Measurements from ENCODE around the gene POU2F1. TPM values are rescaled to one million over a fixed set of nuclear protein-coding genes. Genes with fewer than 3 reads are reported as not detected.

The POU2F1 gene
- total RNA-seq, 1 donor from 2014 or later, result 68.0 TPM

- no peaks in the 10 kb centered on the region for H3K27me3 Mint-ChIP-seq (ENCODE audit: insufficient read depth, low read depth)
- DNase-seq (ENCODE audit: low spot score), result no peak
- H4K20me1 ChIP-seq (ENCODE audit: low read depth), result peaks cover 53% of the 10 kb centered on the region
- H3K4me1 ChIP-seq, result peaks cover 20% of the 10 kb centered on the region
- H3K27ac Mint-ChIP-seq, result no peak overlapping the region
- H3K36me3 ChIP-seq, result no peaks in the 10 kb centered on the region
- TF ChIP-seq CTCF (IDR thresholded peaks at IDR 0.05) (no peak), EZH2 (IDR thresholded peaks at IDR 0.05) (no peak), EZH2phosphoT487 (IDR thresholded peaks at IDR 0.05) (no peak)
- peaks cover 24% of the 10 kb centered on the region for H3K36me3 Mint-ChIP-seq
- no peak overlapping the region for H3K9ac ChIP-seq
- no peaks in the 10 kb centered on the region for H3K9me3 ChIP-seq (ENCODE audit: low read depth)
- peaks cover 21% of the 10 kb centered on the region for H3K9me3 Mint-ChIP-seq
- no peak overlapping the region for H2AFZ ChIP-seq (replicated peaks)
- H3K4me3 Mint-ChIP-seq, result no peak overlapping the region
- no peaks in the 10 kb centered on the region for H3K27me3 ChIP-seq
- H3K79me2 ChIP-seq (ENCODE audit: low read depth), result peaks cover 100% of the 10 kb centered on the region
- H3K4me3 ChIP-seq, result no peak overlapping the region
- peaks cover 14% of the 10 kb centered on the region for H3F3A ChIP-seq (ENCODE audit: low read depth)
- no peak overlapping the region for H3K4me2 ChIP-seq
- H3K4me1 Mint-ChIP-seq, result peaks cover 13% of the 10 kb centered on the region
- H3K27ac ChIP-seq, result no peak overlapping the region
Observed at GRCh38 chr1:167294528-167294927, 73.8 kb downstream of the POU2F1 start.

- Histone ChIP-seq H3K79me2 (ENCODE audit: low read depth) (peaks cover 100% of the 10 kb centered on the region), H4K20me1 (ENCODE audit: low read depth) (peaks cover 48% of the 10 kb centered on the region), H3K27me3 (no peaks in the 10 kb centered on the region), H3F3A (ENCODE audit: low read depth) (peaks cover 21% of the 10 kb centered on the region), H3K9ac (no peak overlapping the region), H3K4me1 (peaks cover 35% of the 10 kb centered on the region), H3K9me3 (ENCODE audit: low read depth) (no peaks in the 10 kb centered on the region), H3K36me3 (no peaks in the 10 kb centered on the region), H3K4me3 (no peak overlapping the region), H2AFZ (replicated peaks) (no peak overlapping the region), H3K4me2 (peak overlapping the region; percentile 24), H3K27ac (peak overlapping the region; percentile 57)
- peak overlapping the region; percentile 76 for H3K27ac Mint-ChIP-seq
- peaks cover 24% of the 10 kb centered on the region for H3K4me1 Mint-ChIP-seq
- TF ChIP-seq EZH2 (IDR thresholded peaks at IDR 0.05) (no peak), CTCF (IDR thresholded peaks at IDR 0.05) (no peak), EZH2phosphoT487 (IDR thresholded peaks at IDR 0.05) (no peak)
- H3K4me3 Mint-ChIP-seq, result no peak overlapping the region
- DNase-seq (ENCODE audit: low spot score), result peak; percentile 48
- peaks cover 19% of the 10 kb centered on the region for H3K9me3 Mint-ChIP-seq
- H3K36me3 Mint-ChIP-seq, result peaks cover 21% of the 10 kb centered on the region
- H3K27me3 Mint-ChIP-seq (ENCODE audit: insufficient read depth, low read depth), result no peaks in the 10 kb centered on the region
Observed at GRCh38 chr1:167297222-167298214, 76.8 kb downstream of the POU2F1 start.

GRCh38 chr1:167298325-167298724 is 77.6 kb downstream of the POU2F1 start:
- peaks cover 56% of the 10 kb centered on the region for H4K20me1 ChIP-seq (ENCODE audit: low read depth)
- no peak for DNase-seq (ENCODE audit: low spot score)
- Mint-ChIP-seq H3K9me3 (peaks cover 12% of the 10 kb centered on the region), H3K27ac (no peak overlapping the region), H3K27me3 (ENCODE audit: insufficient read depth, low read depth) (no peaks in the 10 kb centered on the region), H3K4me1 (peaks cover 28% of the 10 kb centered on the region), H3K4me3 (no peak overlapping the region), H3K36me3 (peaks cover 13% of the 10 kb centered on the region)
- no peak for TF ChIP-seq EZH2 (IDR thresholded peaks at IDR 0.05)
- TF ChIP-seq CTCF (IDR thresholded peaks at IDR 0.05), result no peak
- TF ChIP-seq EZH2phosphoT487 (IDR thresholded peaks at IDR 0.05), result no peak
- no peak overlapping the region for H2AFZ ChIP-seq (replicated peaks)
- H3K79me2 ChIP-seq (ENCODE audit: low read depth), result peaks cover 100% of the 10 kb centered on the region
- no peak overlapping the region for H3K4me2 ChIP-seq
- H3K27me3 ChIP-seq, result no peaks in the 10 kb centered on the region
- H3K27ac ChIP-seq, result no peak overlapping the region
- H3K9ac ChIP-seq, result no peak overlapping the region
- H3K4me1 ChIP-seq, result peaks cover 43% of the 10 kb centered on the region
- no peaks in the 10 kb centered on the region for H3K36me3 ChIP-seq
- H3K4me3 ChIP-seq, result no peak overlapping the region
- H3K9me3 ChIP-seq (ENCODE audit: low read depth), result no peaks in the 10 kb centered on the region
- H3F3A ChIP-seq (ENCODE audit: low read depth), result peaks cover 21% of the 10 kb centered on the region

Measured in neural progenitor cell (in vitro differentiated cells).